Measurements from ENCODE around the gene ZNF524. TPM values are rescaled to one million over a fixed set of nuclear protein-coding genes. Genes with fewer than 3 reads are reported as not detected.

ZNF524 gene
- total RNA-seq, 1 donor from 2014 or later: 6.7 TPM

- Mint-ChIP-seq H3K36me3 (ENCODE audit: unreplicated experiment) (no peaks in the 10 kb centered on the region), H3K27me3 (ENCODE audit: unreplicated experiment) (peaks cover 18% of the 10 kb centered on the region), H3K27ac (ENCODE audit: unreplicated experiment) (no peak overlapping the region), H3K4me1 (ENCODE audit: low read depth, unreplicated experiment) (peaks cover 25% of the 10 kb centered on the region), H3K4me3 (ENCODE audit: unreplicated experiment) (peak overlapping the region; percentile 36), H3K9me3 (ENCODE audit: unreplicated experiment) (peaks cover 11% of the 10 kb centered on the region)
- DNase-seq: no peak
- no peak for TF ChIP-seq CTCF (IDR thresholded peaks at IDR 0.05; ENCODE audit: partially characterized antibody, unreplicated experiment)
These were observed 37.4 kb downstream of the ZNF524 start for GRCh38 chr19:55637534-55637933.

GRCh38 chr19:55638864-55639359, 38.8 kb downstream of the ZNF524 start:
- Mint-ChIP-seq H3K27me3 (ENCODE audit: unreplicated experiment) (peaks cover 21% of the 10 kb centered on the region), H3K4me1 (ENCODE audit: low read depth, unreplicated experiment) (peaks cover 30% of the 10 kb centered on the region), H3K27ac (ENCODE audit: unreplicated experiment) (peak overlapping the region; percentile 70), H3K36me3 (ENCODE audit: unreplicated experiment) (no peaks in the 10 kb centered on the region), H3K9me3 (ENCODE audit: unreplicated experiment) (peaks cover 16% of the 10 kb centered on the region), H3K4me3 (ENCODE audit: unreplicated experiment) (peak overlapping the region; percentile 77)
- peak; percentile 64 for DNase-seq
- no peak for TF ChIP-seq CTCF (IDR thresholded peaks at IDR 0.05; ENCODE audit: partially characterized antibody, unreplicated experiment)

- Mint-ChIP-seq H3K36me3 (ENCODE audit: unreplicated experiment) (no peaks in the 10 kb centered on the region), H3K4me1 (ENCODE audit: low read depth, unreplicated experiment) (peaks cover 30% of the 10 kb centered on the region)
- TF ChIP-seq CTCF (IDR thresholded peaks at IDR 0.05; ENCODE audit: partially characterized antibody, unreplicated experiment): no peak
These were observed 40.0 kb downstream of the ZNF524 start for GRCh38 chr19:55640043-55640576.

GRCh38 chr19:55640577-55641425, 40.7 kb downstream of the ZNF524 start, which contains the start of gene ZNF580:
ZNF580 (plus strand) TSS chr19:55641002; CDS start chr19:55642509, 1,507 bp downstream.
- no peaks in the 10 kb centered on the region for H3K36me3 Mint-ChIP-seq (ENCODE audit: unreplicated experiment)

More at GRCh38 chr19:55640043-55640576, 40.0 kb downstream of the ZNF524 start:
- peaks cover 16% of the 10 kb centered on the region for H3K27me3 Mint-ChIP-seq (ENCODE audit: unreplicated experiment)
- peak overlapping the region; percentile 85 for H3K27ac Mint-ChIP-seq (ENCODE audit: unreplicated experiment)
- DNase-seq: peak; percentile 56
- peaks cover 18% of the 10 kb centered on the region for H3K9me3 Mint-ChIP-seq (ENCODE audit: unreplicated experiment)
- peak overlapping the region; percentile 88 for H3K4me3 Mint-ChIP-seq (ENCODE audit: unreplicated experiment)

More at GRCh38 chr19:55640577-55641425, 40.7 kb downstream of the ZNF524 start, which contains the start of gene ZNF580:
- H3K4me1 Mint-ChIP-seq (ENCODE audit: low read depth, unreplicated experiment): peaks cover 26% of the 10 kb centered on the region
- peaks cover 18% of the 10 kb centered on the region for H3K27me3 Mint-ChIP-seq (ENCODE audit: unreplicated experiment)
- H3K27ac Mint-ChIP-seq (ENCODE audit: unreplicated experiment): peak within 1 kb of the TSS; percentile 85
- peak; percentile 72 for DNase-seq
- peak within 1 kb of the TSS; percentile 91 for H3K4me3 Mint-ChIP-seq (ENCODE audit: unreplicated experiment)
- peaks cover 18% of the 10 kb centered on the region for H3K9me3 Mint-ChIP-seq (ENCODE audit: unreplicated experiment)
- TF ChIP-seq CTCF (IDR thresholded peaks at IDR 0.05; ENCODE audit: partially characterized antibody, unreplicated experiment): no peak

Measured in glutamatergic neuron (in vitro differentiated cells).